Activated CD8-positive, alpha-beta T cell treated with anti-CD3 and anti-CD28 coated beads for 36 hours (primary cell): ENCODE results near the gene SPAG16. TPM values are rescaled to one million over a fixed set of nuclear protein-coding genes. Genes with fewer than 3 reads are reported as not detected.
"Not testable (repeated sequence)": the region's sequence is repeated elsewhere in the genome, so short reads cannot be mapped to it uniquely, and the experiment has no call there.

ENCODE experiments used
- ATAC-seq: fragments of 200-7000 bp; cut with Tn5 transposase; one replicate; pipeline ENCODE4 v1.10.0; 2021; ENCODE audit warnings: mild to moderate bottlenecking, moderate library complexity
- CTCF ChIA-PET: fragments of 350-600 bp; sonication (Branson Sonifier 250); formaldehyde crosslinking; loops from one replicate; lab custom pipeline; 2021; ENCODE audit warnings: antibody characterized with exemption; lab: Charles Lee
- POLR2A ChIA-PET: fragments of 350-600 bp; sonication (Branson Sonifier 250); formaldehyde crosslinking; loops from one replicate; lab custom pipeline; 2021; ENCODE audit warnings: antibody characterized with exemption; lab: Charles Lee
- DNase-seq: peaks from one replicate; pipeline ENCODE4 v3.0.0-alpha.2; 2020
- H3K27ac Mint-ChIP-seq: one replicate; pipeline ENCODE4 v1.8.0; 2021; ENCODE audit warnings: mild to moderate bottlenecking, mixed read lengths
- H3K27me3 Mint-ChIP-seq: one replicate; pipeline ENCODE4 v1.8.0; 2021; ENCODE audit warnings: mixed read lengths
- H3K36me3 Mint-ChIP-seq: one replicate; pipeline ENCODE4 v1.8.0; 2021; ENCODE audit warnings: low read depth, mixed read lengths
- H3K4me1 Mint-ChIP-seq: one replicate; pipeline ENCODE4 v1.8.0; 2021; ENCODE audit warnings: low read depth, mixed read lengths
- H3K4me3 Mint-ChIP-seq: one replicate; pipeline ENCODE4 v1.8.0; 2021; ENCODE audit warnings: mild to moderate bottlenecking, moderate library complexity, mixed read lengths
- H3K9me3 Mint-ChIP-seq: one replicate; pipeline ENCODE4 v1.8.0; 2021; ENCODE audit warnings: mixed read lengths
- CTCF ChIP-seq: fragments of 200-600 bp; IDR thresholded peaks from one replicate; pipeline ENCODE4 v1.8.0; 2022; ENCODE audit warnings: antibody characterized with exemption, mild to moderate bottlenecking
- intact Hi-C: fragments of 100-400 bp; cut with micrococcal nuclease; formaldehyde crosslinking; loops from one replicate; pipeline ENCODE4 v1.10.0; 2022
- total RNA-seq, 2 experiments: library from RNA; stranded (reverse); gene quantifications; one replicate each; pipeline ENCODE4 v1.2.3, GENCODE V29; 2021

Gene SPAG16
- total RNA-seq, 2 experiments from 2014 or later: 9.4 to 11.7 TPM

GRCh38 chr2:213689585-213689984 is 405.3 kb downstream of the SPAG16 start:
- Mint-ChIP-seq H3K9me3 (no peaks in the 10 kb centered on the region), H3K36me3 (no peaks in the 10 kb centered on the region), H3K27ac (no peak overlapping the region), H3K27me3 (no peaks in the 10 kb centered on the region), H3K4me1 (no peaks in the 10 kb centered on the region), H3K4me3 (no peak overlapping the region)
- intact Hi-C loops: no loop called here
- DNase-seq: no peak
- no peak for ATAC-seq
- no peak for TF ChIP-seq CTCF
- ChIA-PET POLR2A (interaction anchor here (0.5 kb wide), 1 partner anchor 1148 kb away, joined by 3 read pairs; no protein-coding TSS in a partner anchor), CTCF (no interaction called here)

GRCh38 chr2:213691351-213691750 is 407.1 kb downstream of the SPAG16 start:
- Mint-ChIP-seq H3K4me1 (no peaks in the 10 kb centered on the region), H3K9me3 (no peaks in the 10 kb centered on the region), H3K27me3 (no peaks in the 10 kb centered on the region), H3K27ac (no peak overlapping the region), H3K4me3 (no peak overlapping the region), H3K36me3 (no peaks in the 10 kb centered on the region)
- intact Hi-C loops: no loop called here
- TF ChIP-seq CTCF: no peak
- DNase-seq (no peak), ATAC-seq (no peak)
- CTCF ChIA-PET: no interaction called here
- POLR2A ChIA-PET: no interaction called here

- intact Hi-C loops: no loop called here
Observed at GRCh38 chr2:213696442-213696841, 412.2 kb downstream of the SPAG16 start.

GRCh38 chr2:213701365-213701764 is 417.1 kb downstream of the SPAG16 start:
- CTCF ChIA-PET, H3K4me1 Mint-ChIP-seq, H3K27me3 Mint-ChIP-seq, DNase-seq, intact Hi-C loops, POLR2A ChIA-PET, ATAC-seq, H3K27ac Mint-ChIP-seq, H3K9me3 Mint-ChIP-seq, H3K4me3 Mint-ChIP-seq, H3K36me3 Mint-ChIP-seq: not testable (repeated sequence)

More at GRCh38 chr2:213696442-213696841, 412.2 kb downstream of the SPAG16 start:
- ATAC-seq: no peak
- Mint-ChIP-seq H3K4me1 (no peaks in the 10 kb centered on the region), H3K4me3 (no peak overlapping the region), H3K27ac (no peak overlapping the region), H3K36me3 (no peaks in the 10 kb centered on the region), H3K9me3 (no peaks in the 10 kb centered on the region), H3K27me3 (no peaks in the 10 kb centered on the region)
- ChIA-PET POLR2A (no interaction called here), CTCF (no interaction called here)
- TF ChIP-seq CTCF: no peak
- DNase-seq: no peak

GRCh38 chr2:213703406-213704098 is 419.3 kb downstream of the SPAG16 start:
- no peak overlapping the region for H3K27ac Mint-ChIP-seq
- H3K4me3 Mint-ChIP-seq: no peak overlapping the region
- H3K9me3 Mint-ChIP-seq: peaks cover 7% of the 10 kb centered on the region
- H3K4me1 Mint-ChIP-seq: no peaks in the 10 kb centered on the region
- TF ChIP-seq CTCF: no peak
- POLR2A ChIA-PET: no interaction called here
- ATAC-seq (no peak), DNase-seq (no peak)
- no peaks in the 10 kb centered on the region for H3K27me3 Mint-ChIP-seq
- intact Hi-C loops: no loop called here
- no peaks in the 10 kb centered on the region for H3K36me3 Mint-ChIP-seq
- CTCF ChIA-PET: no interaction called here
